WTC11 (cell line): Measurements from ENCODE around the gene MERTK. TPM values are rescaled to one million over a fixed set of nuclear protein-coding genes. Genes with fewer than 3 reads are reported as not detected.

Experiments
- ATAC-seq: fragments of 200-7000 bp; cut with Tn5 transposase; 2 replicates; pipeline ENCODE4 v1.10.0; 2021; ENCODE audit warnings: mild to moderate bottlenecking, moderate library complexity
- CTCF ChIA-PET: fragments of 300-600 bp; sonication (Branson Sonifier 250); formaldehyde crosslinking; loops from one replicate; lab custom pipeline; 2021; ENCODE audit warnings: antibody characterized with exemption; lab: Charles Lee
- POLR2A ChIA-PET: fragments of 350-600 bp; sonication (Branson Sonifier 250); formaldehyde crosslinking; loops from one replicate; lab custom pipeline; 2021; ENCODE audit warnings: antibody characterized with exemption; lab: Charles Lee
- DNase-seq: peaks from one replicate; pipeline ENCODE4 v3.0.0; 2021; ENCODE audit warnings: low spot score
- H3K27ac Mint-ChIP-seq: 2 replicates; pipeline ENCODE4 v1.8.0; 2021; ENCODE audit warnings: mixed read lengths
- H3K27me3 Mint-ChIP-seq: 2 replicates; pipeline ENCODE4 v1.8.0; 2021; ENCODE audit warnings: low read depth, mild to moderate bottlenecking, moderate library complexity, mixed read lengths
- H3K36me3 Mint-ChIP-seq: 2 replicates; pipeline ENCODE4 v1.8.0; 2021; ENCODE audit warnings: mixed read lengths
- H3K4me1 Mint-ChIP-seq: 2 replicates; pipeline ENCODE4 v1.8.0; 2022; ENCODE audit warnings: mixed read lengths
- H3K4me3 Mint-ChIP-seq: 2 replicates; pipeline ENCODE4 v1.8.0; 2021; ENCODE audit warnings: mild to moderate bottlenecking, moderate library complexity, mixed read lengths
- H3K9me3 Mint-ChIP-seq: 2 replicates; pipeline ENCODE4 v1.8.0; 2021; ENCODE audit warnings: mixed read lengths
- CBFB ChIP-seq: sonication (generic); formaldehyde crosslinking; IDR thresholded peaks from 2 replicates; pipeline ENCODE4 v1.8.1; 2022; ENCODE audit warnings: mild to moderate bottlenecking, low read depth, missing genetic modification reagents
- CREB1 ChIP-seq: sonication (generic); formaldehyde crosslinking; IDR thresholded peaks from 2 replicates; pipeline ENCODE4 v1.8.0; 2023; ENCODE audit warnings: mild to moderate bottlenecking, missing genetic modification reagents
- ETV6 ChIP-seq: sonication (generic); formaldehyde crosslinking; IDR thresholded peaks from 2 replicates; pipeline ENCODE4 v1.8.1; 2022; ENCODE audit warnings: mild to moderate bottlenecking, missing genetic modification reagents
- HMGA2 ChIP-seq: fragments of 250-450 bp; sonication (Bioruptor Pico); IDR thresholded peaks from 2 replicates; pipeline ENCODE4 v1.4.0; 2021; ENCODE audit warnings: mild to moderate bottlenecking, moderate library complexity
- JAZF1 ChIP-seq: fragments of 250-450 bp; sonication (Bioruptor Pico); IDR thresholded peaks from 2 replicates; pipeline ENCODE4 v1.9.0; 2021; ENCODE audit warnings: moderate library complexity, mild to moderate bottlenecking, inconsistent platforms
- JUN ChIP-seq: sonication (generic); formaldehyde crosslinking; IDR thresholded peaks from 2 replicates; pipeline ENCODE4 v1.8.0; 2023; ENCODE audit warnings: mild to moderate bottlenecking, missing genetic modification reagents
- NR1H2 ChIP-seq: sonication (generic); formaldehyde crosslinking; IDR thresholded peaks from 2 replicates; pipeline ENCODE4 v1.9.0; 2021; ENCODE audit warnings: mild to moderate bottlenecking, moderate library complexity, missing genetic modification reagents
- OVOL2 ChIP-seq: fragments of 250-450 bp; sonication (Bioruptor Pico); IDR thresholded peaks from 2 replicates; pipeline ENCODE4 v1.9.0; 2021; ENCODE audit warnings: mild to moderate bottlenecking, borderline replicate concordance
- PRRX2 ChIP-seq: fragments of 250-450 bp; sonication (Bioruptor Pico); IDR thresholded peaks from 2 replicates; pipeline ENCODE4 v1.8.0; 2021; ENCODE audit warnings: mild to moderate bottlenecking
- RORB ChIP-seq: fragments of 250-450 bp; sonication (Bioruptor Pico); IDR thresholded peaks from 2 replicates; pipeline ENCODE4 v1.9.0; 2021; ENCODE audit warnings: mild to moderate bottlenecking
- SMAD3 ChIP-seq: sonication (generic); formaldehyde crosslinking; IDR thresholded peaks from 2 replicates; pipeline ENCODE4 v1.8.0; 2022; ENCODE audit warnings: missing genetic modification reagents, mild to moderate bottlenecking, borderline replicate concordance
- TEAD4 ChIP-seq: sonication (generic); formaldehyde crosslinking; IDR thresholded peaks from 2 replicates; pipeline ENCODE4 v1.8.0; 2022; ENCODE audit warnings: mild to moderate bottlenecking, missing genetic modification reagents
- ZNF121 ChIP-seq: sonication (generic); formaldehyde crosslinking; IDR thresholded peaks from 2 replicates; pipeline ENCODE4 v1.8.0; 2023; ENCODE audit warnings: missing genetic modification reagents
- ZNF232 ChIP-seq: sonication (generic); formaldehyde crosslinking; IDR thresholded peaks from 2 replicates; pipeline ENCODE4 v1.8.0; 2022; ENCODE audit warnings: mild to moderate bottlenecking, missing genetic modification reagents
- ZNF317 ChIP-seq: sonication (generic); formaldehyde crosslinking; IDR thresholded peaks from 2 replicates; pipeline ENCODE4 v1.8.1; 2023; ENCODE audit warnings: low read depth, mild to moderate bottlenecking, moderate library complexity, missing genetic modification reagents, borderline replicate concordance
- ZNF416 ChIP-seq: fragments of 250-450 bp; sonication (Bioruptor Pico); IDR thresholded peaks from 2 replicates; pipeline ENCODE4 v1.9.0; 2021; ENCODE audit warnings: mild to moderate bottlenecking, inconsistent platforms
- ZNF423 ChIP-seq: fragments of 250-450 bp; sonication (Bioruptor Pico); IDR thresholded peaks from 2 replicates; pipeline ENCODE4 v2.1.2; 2022; ENCODE audit warnings: mild to moderate bottlenecking, moderate library complexity
- total RNA-seq: library from RNA; stranded (reverse); gene quantifications from 3 replicates; pipeline ENCODE4 v1.2.3, GENCODE V29; 2021
- TF ChIP-seq, protein P1 (sequence below): sonication (generic); formaldehyde crosslinking; IDR thresholded peaks from 2 replicates; pipeline ENCODE4 v1.8.1; 2023; ENCODE audit warnings: mild to moderate bottlenecking, missing genetic modification reagents
- TF ChIP-seq, protein P2 (sequence below): sonication (generic); formaldehyde crosslinking; IDR thresholded peaks from 2 replicates; pipeline ENCODE4 v1.8.1; 2023; ENCODE audit warnings: mild to moderate bottlenecking, missing genetic modification reagents, moderate library complexity
- TF ChIP-seq, protein P3 (sequence below): sonication (generic); formaldehyde crosslinking; conservative IDR thresholded peaks from 2 replicates; pipeline ENCODE4 v1.8.1; 2023; ENCODE audit warnings: mild to moderate bottlenecking, low read depth, missing genetic modification reagents, moderate library complexity
- TF ChIP-seq, protein P4 (sequence below): sonication (generic); formaldehyde crosslinking; IDR thresholded peaks from 2 replicates; pipeline ENCODE4 v1.8.1; 2022; ENCODE audit warnings: mild to moderate bottlenecking, moderate library complexity, missing genetic modification reagents
- TF ChIP-seq, protein P5 (sequence below): sonication (generic); formaldehyde crosslinking; IDR thresholded peaks from 2 replicates; pipeline ENCODE4 v1.8.1; 2023; ENCODE audit warnings: mild to moderate bottlenecking, missing genetic modification reagents
- TF ChIP-seq, protein P6 (sequence below): sonication (generic); formaldehyde crosslinking; IDR thresholded peaks from 2 replicates; pipeline ENCODE4 v1.8.1; 2023; ENCODE audit warnings: mild to moderate bottlenecking, missing genetic modification reagents, borderline replicate concordance

The MERTK gene
- total RNA-seq, 1 experiment from 2014 or later, result 6.9 TPM

DNA sequence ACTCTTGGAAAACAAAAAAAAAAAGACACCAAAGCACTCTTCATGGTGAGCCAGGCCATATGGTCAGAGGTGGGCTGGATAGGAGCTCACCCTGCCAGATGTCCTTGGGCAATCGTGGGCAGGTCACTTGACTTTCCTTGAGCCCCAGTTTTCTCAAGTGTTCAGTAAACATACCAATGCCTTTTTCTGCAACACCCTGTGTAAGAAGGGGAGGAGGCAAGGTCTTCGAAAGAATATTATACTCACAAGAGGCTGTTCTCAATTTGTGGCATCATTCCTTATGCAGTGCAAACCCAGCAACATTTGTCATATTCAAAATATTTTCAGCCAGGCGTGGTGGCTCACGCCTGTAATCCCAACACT lies 133.8 kb downstream of the MERTK start (continued):
- TF ChIP-seq, protein P1, sequence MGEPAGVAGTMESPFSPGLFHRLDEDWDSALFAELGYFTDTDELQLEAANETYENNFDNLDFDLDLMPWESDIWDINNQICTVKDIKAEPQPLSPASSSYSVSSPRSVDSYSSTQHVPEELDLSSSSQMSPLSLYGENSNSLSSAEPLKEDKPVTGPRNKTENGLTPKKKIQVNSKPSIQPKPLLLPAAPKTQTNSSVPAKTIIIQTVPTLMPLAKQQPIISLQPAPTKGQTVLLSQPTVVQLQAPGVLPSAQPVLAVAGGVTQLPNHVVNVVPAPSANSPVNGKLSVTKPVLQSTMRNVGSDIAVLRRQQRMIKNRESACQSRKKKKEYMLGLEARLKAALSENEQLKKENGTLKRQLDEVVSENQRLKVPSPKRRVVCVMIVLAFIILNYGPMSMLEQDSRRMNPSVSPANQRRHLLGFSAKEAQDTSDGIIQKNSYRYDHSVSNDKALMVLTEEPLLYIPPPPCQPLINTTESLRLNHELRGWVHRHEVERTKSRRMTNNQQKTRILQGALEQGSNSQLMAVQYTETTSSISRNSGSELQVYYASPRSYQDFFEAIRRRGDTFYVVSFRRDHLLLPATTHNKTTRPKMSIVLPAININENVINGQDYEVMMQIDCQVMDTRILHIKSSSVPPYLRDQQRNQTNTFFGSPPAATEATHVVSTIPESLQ (CRISPR knock-in tag), result no peak
- TF ChIP-seq CREB1 (no peak), ZNF232 (CRISPR knock-in tag) (no peak), JUN (CRISPR knock-in tag) (no peak), PRRX2 (no peak), ZNF317 (CRISPR knock-in tag) (no peak)
- TF ChIP-seq, protein P2, sequence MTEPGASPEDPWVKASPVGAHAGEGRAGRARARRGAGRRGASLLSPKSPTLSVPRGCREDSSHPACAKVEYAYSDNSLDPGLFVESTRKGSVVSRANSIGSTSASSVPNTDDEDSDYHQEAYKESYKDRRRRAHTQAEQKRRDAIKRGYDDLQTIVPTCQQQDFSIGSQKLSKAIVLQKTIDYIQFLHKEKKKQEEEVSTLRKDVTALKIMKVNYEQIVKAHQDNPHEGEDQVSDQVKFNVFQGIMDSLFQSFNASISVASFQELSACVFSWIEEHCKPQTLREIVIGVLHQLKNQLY, result no peak
- TF ChIP-seq, protein P3, sequence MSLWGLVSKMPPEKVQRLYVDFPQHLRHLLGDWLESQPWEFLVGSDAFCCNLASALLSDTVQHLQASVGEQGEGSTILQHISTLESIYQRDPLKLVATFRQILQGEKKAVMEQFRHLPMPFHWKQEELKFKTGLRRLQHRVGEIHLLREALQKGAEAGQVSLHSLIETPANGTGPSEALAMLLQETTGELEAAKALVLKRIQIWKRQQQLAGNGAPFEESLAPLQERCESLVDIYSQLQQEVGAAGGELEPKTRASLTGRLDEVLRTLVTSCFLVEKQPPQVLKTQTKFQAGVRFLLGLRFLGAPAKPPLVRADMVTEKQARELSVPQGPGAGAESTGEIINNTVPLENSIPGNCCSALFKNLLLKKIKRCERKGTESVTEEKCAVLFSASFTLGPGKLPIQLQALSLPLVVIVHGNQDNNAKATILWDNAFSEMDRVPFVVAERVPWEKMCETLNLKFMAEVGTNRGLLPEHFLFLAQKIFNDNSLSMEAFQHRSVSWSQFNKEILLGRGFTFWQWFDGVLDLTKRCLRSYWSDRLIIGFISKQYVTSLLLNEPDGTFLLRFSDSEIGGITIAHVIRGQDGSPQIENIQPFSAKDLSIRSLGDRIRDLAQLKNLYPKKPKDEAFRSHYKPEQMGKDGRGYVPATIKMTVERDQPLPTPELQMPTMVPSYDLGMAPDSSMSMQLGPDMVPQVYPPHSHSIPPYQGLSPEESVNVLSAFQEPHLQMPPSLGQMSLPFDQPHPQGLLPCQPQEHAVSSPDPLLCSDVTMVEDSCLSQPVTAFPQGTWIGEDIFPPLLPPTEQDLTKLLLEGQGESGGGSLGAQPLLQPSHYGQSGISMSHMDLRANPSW (CRISPR knock-in tag), result no peak

DNA sequence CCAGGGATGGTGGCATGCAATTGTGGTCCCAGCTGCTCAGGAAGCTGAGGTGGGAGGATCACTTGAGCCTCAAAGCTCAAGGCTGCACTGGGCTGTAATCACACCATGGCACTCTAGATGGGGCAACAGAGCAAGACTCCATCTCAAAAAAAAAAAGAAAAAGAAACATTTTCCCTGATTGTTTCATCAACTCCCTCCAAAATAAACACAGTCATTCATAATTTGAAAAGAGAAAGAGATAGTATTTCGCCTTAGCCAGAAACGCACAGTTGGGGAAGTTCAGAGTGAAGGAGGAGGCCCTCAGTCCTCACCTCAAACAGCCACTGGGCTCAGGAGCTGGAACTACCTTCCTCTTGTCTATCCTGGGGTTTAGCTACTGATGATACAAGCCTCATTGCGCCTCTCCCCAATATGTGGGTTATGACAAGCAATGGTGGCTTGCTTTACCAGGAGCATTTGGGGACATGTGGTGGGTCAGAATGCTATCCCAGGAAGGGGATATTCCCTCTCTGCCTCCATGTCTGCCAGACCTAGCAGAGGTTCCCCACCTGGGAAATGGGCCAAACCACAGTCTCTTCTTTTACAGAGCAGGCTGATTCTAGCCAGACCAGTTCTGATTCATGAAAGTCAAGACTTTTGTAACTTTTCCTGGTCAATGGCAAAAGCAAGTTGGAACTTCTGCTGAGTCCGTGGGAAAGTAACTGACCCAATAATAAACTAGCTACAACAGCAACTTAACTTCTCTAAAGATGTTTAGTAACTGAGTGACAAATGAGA lies 134.5 kb downstream of the MERTK start:
- ChIA-PET CTCF (interaction anchor here (0.6 to 1.3 kb wide), 3 partner anchors 30 to 134 kb away, joined by 3 read pairs; no protein-coding TSS in a partner anchor), POLR2A (no interaction called here)
- H3K27me3 Mint-ChIP-seq, result no peaks in the 10 kb centered on the region; the same call in 1 of the 2 replicates
- no peak for ATAC-seq
- H3K27ac Mint-ChIP-seq, result no peak overlapping the region; the same call in 1 of the 2 replicates
- H3K4me3 Mint-ChIP-seq, result no peak overlapping the region
- H3K9me3 Mint-ChIP-seq, result peaks cover 18% of the 10 kb centered on the region
- H3K36me3 Mint-ChIP-seq, result peaks cover 3% of the 10 kb centered on the region; the same call in 1 of the 2 replicates
- DNase-seq, result no peak
- TF ChIP-seq ZNF121 (CRISPR knock-in tag), result peak; percentile 88; the same call in 1 of the 2 replicates
- no peak for TF ChIP-seq RORB
- TF ChIP-seq OVOL2 (CRISPR knock-in tag), result no peak
- H3K4me1 Mint-ChIP-seq, result peaks cover 26% of the 10 kb centered on the region

DNA sequence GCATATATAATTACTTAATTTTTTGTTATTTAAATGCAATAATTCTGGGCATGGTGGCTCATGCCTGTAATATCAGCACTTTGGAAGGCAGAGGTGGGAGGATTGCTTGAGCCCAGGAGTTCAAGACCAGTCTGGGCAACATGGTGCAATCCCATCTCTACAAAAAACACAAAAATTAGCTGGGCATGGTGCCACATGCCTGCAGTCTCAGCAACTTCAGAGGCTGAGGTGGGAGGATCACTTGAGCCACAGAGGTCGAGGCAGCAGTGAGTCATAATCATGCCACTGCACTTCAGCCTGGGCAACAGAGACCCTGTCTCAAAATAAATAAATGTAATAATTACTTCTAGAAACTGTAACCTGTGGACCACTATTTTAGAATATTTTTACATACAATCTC lies 135.2 kb downstream of the MERTK start:
- ChIA-PET CTCF (no interaction called here), POLR2A (no interaction called here)
- Mint-ChIP-seq H3K36me3 (peaks cover 3% of the 10 kb centered on the region; the same call in 1 of the 2 replicates), H3K4me3 (no peak overlapping the region), H3K9me3 (peaks cover 18% of the 10 kb centered on the region), H3K4me1 (peaks cover 26% of the 10 kb centered on the region), H3K27me3 (no peaks in the 10 kb centered on the region; the same call in 1 of the 2 replicates), H3K27ac (no peak overlapping the region)
- DNase-seq (no peak), ATAC-seq (no peak)
- TF ChIP-seq ZNF416 (CRISPR knock-in tag) (no peak), ETV6 (CRISPR knock-in tag) (no peak), ZNF423 (CRISPR knock-in tag) (no peak), ZNF121 (CRISPR knock-in tag) (no peak), CBFB (CRISPR knock-in tag) (no peak), SMAD3 (CRISPR knock-in tag) (no peak), TEAD4 (no peak), HMGA2 (no peak), NR1H2 (CRISPR knock-in tag) (no peak), JAZF1 (CRISPR knock-in tag) (no peak), PRRX2 (no peak)
- TF ChIP-seq, protein P4, sequence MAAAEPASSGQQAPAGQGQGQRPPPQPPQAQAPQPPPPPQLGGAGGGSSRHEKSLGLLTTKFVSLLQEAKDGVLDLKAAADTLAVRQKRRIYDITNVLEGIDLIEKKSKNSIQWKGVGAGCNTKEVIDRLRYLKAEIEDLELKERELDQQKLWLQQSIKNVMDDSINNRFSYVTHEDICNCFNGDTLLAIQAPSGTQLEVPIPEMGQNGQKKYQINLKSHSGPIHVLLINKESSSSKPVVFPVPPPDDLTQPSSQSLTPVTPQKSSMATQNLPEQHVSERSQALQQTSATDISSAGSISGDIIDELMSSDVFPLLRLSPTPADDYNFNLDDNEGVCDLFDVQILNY (CRISPR knock-in tag), result no peak
- TF ChIP-seq, protein P5, sequence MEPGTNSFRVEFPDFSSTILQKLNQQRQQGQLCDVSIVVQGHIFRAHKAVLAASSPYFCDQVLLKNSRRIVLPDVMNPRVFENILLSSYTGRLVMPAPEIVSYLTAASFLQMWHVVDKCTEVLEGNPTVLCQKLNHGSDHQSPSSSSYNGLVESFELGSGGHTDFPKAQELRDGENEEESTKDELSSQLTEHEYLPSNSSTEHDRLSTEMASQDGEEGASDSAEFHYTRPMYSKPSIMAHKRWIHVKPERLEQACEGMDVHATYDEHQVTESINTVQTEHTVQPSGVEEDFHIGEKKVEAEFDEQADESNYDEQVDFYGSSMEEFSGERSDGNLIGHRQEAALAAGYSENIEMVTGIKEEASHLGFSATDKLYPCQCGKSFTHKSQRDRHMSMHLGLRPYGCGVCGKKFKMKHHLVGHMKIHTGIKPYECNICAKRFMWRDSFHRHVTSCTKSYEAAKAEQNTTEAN (CRISPR knock-in tag), result no peak
- TF ChIP-seq, protein P6, sequence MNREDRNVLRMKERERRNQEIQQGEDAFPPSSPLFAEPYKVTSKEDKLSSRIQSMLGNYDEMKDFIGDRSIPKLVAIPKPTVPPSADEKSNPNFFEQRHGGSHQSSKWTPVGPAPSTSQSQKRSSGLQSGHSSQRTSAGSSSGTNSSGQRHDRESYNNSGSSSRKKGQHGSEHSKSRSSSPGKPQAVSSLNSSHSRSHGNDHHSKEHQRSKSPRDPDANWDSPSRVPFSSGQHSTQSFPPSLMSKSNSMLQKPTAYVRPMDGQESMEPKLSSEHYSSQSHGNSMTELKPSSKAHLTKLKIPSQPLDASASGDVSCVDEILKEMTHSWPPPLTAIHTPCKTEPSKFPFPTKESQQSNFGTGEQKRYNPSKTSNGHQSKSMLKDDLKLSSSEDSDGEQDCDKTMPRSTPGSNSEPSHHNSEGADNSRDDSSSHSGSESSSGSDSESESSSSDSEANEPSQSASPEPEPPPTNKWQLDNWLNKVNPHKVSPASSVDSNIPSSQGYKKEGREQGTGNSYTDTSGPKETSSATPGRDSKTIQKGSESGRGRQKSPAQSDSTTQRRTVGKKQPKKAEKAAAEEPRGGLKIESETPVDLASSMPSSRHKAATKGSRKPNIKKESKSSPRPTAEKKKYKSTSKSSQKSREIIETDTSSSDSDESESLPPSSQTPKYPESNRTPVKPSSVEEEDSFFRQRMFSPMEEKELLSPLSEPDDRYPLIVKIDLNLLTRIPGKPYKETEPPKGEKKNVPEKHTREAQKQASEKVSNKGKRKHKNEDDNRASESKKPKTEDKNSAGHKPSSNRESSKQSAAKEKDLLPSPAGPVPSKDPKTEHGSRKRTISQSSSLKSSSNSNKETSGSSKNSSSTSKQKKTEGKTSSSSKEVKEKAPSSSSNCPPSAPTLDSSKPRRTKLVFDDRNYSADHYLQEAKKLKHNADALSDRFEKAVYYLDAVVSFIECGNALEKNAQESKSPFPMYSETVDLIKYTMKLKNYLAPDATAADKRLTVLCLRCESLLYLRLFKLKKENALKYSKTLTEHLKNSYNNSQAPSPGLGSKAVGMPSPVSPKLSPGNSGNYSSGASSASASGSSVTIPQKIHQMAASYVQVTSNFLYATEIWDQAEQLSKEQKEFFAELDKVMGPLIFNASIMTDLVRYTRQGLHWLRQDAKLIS (CRISPR knock-in tag), result no peak
